Testis (tissue), 3 donors: ENCODE results near the gene NES. TPM values are rescaled to one million over a fixed set of nuclear protein-coding genes. Genes with fewer than 3 reads are reported as not detected.

ENCODE experiments used
- DNase-seq: peaks from one replicate; pipeline ENCODE4 v3.0.0-alpha.2; 2019
- H3K27ac ChIP-seq, 2 donors: fragments of 200-600 bp; sonication (generic); one replicate each; pipeline ENCODE4 v1.5.1; 2019
- H3K27me3 ChIP-seq: fragments of 200-600 bp; sonication (generic); one replicate; pipeline ENCODE4 v1.5.1; 2019
- H3K36me3 ChIP-seq: fragments of 200-600 bp; sonication (generic); one replicate; pipeline ENCODE4 v1.5.1; 2017; ENCODE audit warnings: low read depth; ENCODE audit errors: missing control alignments
- H3K4me1 ChIP-seq: fragments of 200-600 bp; sonication (generic); one replicate; pipeline ENCODE4 v1.5.1; 2019
- H3K4me3 ChIP-seq, 2 donors: fragments of 200-600 bp; sonication (generic); one replicate each; pipeline ENCODE4 v1.5.1; 2017 to 2019
- H3K9me3 ChIP-seq: fragments of 200-600 bp; sonication (generic); one replicate; pipeline ENCODE4 v1.5.1; 2017
- CTCF ChIP-seq, 3 experiments: fragments of 450-650 bp in 2 of 3; fragments of 200-600 bp in 1 of 3; sonication (generic) in 1 of 3; IDR thresholded peaks; one replicate each; pipeline ENCODE4 v1.5.1; 2016 to 2019; ENCODE audit warnings: antibody characterized with exemption in 3 of 3, mild to moderate bottlenecking in 2 of 3, moderate library complexity in 1 of 3
- POLR2A ChIP-seq: fragments of 450-650 bp; IDR thresholded peaks from one replicate; pipeline ENCODE4 v1.6.1; 2017; ENCODE audit warnings: antibody characterized with exemption, mild to moderate bottlenecking, moderate library complexity
- WGBS, 2 donors: methylation state at CpG; one replicate each; pipeline ENCODE4 v1.1.5; 2018; 5-methylcytosine and 5-hydroxymethylcytosine counted together
- intact Hi-C: fragments of 100-400 bp; cut with DNase I; formaldehyde crosslinking; loops from one replicate; pipeline ENCODE4 v1.15.1; 2023; ENCODE audit warnings: low total_unique reads
- polyA plus RNA-seq: library from polyadenylated mRNA; stranded (reverse); fragments of 350-450 nt; fragmentation: Illumina TruSeq; extraction: RNeasy Lipid Tissue Mini Kit (QIAGEN cat#74804); gene quantifications from one replicate; pipeline ENCODE4 v1.2.3, GENCODE V29; 2014; ENCODE audit warnings: low read depth, low replicate concordance; ENCODE audit not compliant: insufficient read depth
- total RNA-seq, 2 donors: library from RNA; depleted of rRNA; stranded (reverse); fragments of >200 nt; gene quantifications; one replicate each; pipeline ENCODE4 v1.2.3, GENCODE V29; 2016

NES gene
- total and polyA plus RNA-seq, 3 donors from 2014 or later = 17.6 to 27.7 (median 20.7) TPM

- H3K27ac ChIP-seq = no peak overlapping the region
- 81 to 83% methylated on average over 9 to 10 of the region's 10 CpGs for WGBS, 2 donors
- intact Hi-C loops = loop anchor here (10.0 kb wide), 1 partner anchor 74 kb away; no protein-coding TSS in a partner anchor
- H3K36me3 ChIP-seq = no peaks in the 10 kb centered on the region
- no peak for TF ChIP-seq POLR2A
- no peak for TF ChIP-seq CTCF (IDR thresholded peaks at IDR 0.05)
- no peaks in the 10 kb centered on the region for H3K27me3 ChIP-seq
- H3K4me1 ChIP-seq = peaks cover 60% of the 10 kb centered on the region
- DNase-seq = no peak
- no peaks in the 10 kb centered on the region for H3K9me3 ChIP-seq
- no peak overlapping the region for H3K4me3 ChIP-seq
These were observed 18.1 kb downstream of the NES start for GRCh38 chr1:156658945-156659574.

- no peaks in the 10 kb centered on the region for H3K36me3 ChIP-seq
- DNase-seq = no peak
- H3K4me3 ChIP-seq = no peak overlapping the region
- H3K27me3 ChIP-seq = no peaks in the 10 kb centered on the region
- no peaks in the 10 kb centered on the region for H3K9me3 ChIP-seq
- H3K4me1 ChIP-seq = peaks cover 57% of the 10 kb centered on the region
- intact Hi-C loops = loop anchor here (10.0 kb wide), 1 partner anchor 74 kb away; no protein-coding TSS in a partner anchor
- 74 to 76% methylated on average over 7 to 14 of the region's 14 CpGs for WGBS, 2 donors
- no peak overlapping the region for H3K27ac ChIP-seq
- TF ChIP-seq CTCF (IDR thresholded peaks at IDR 0.05) (no peak), POLR2A (no peak)
These were observed 18.7 kb downstream of the NES start for GRCh38 chr1:156658496-156658895.

GRCh38 chr1:156657741-156658319, 19.4 kb downstream of the NES start:
- Histone ChIP-seq H3K27me3 (no peaks in the 10 kb centered on the region), H3K36me3 (no peaks in the 10 kb centered on the region), H3K4me3 (no peak overlapping the region), H3K9me3 (no peaks in the 10 kb centered on the region), H3K4me1 (peaks cover 51% of the 10 kb centered on the region), H3K27ac (no peak overlapping the region)
- DNase-seq = no peak
- intact Hi-C loops = loop anchor here (10.0 kb wide), 1 partner anchor 73 kb away; no protein-coding TSS in a partner anchor
- 16 to 18% methylated on average over 15 of the region's 15 CpGs for WGBS, 2 donors
- no peak for TF ChIP-seq POLR2A
- TF ChIP-seq CTCF (IDR thresholded peaks at IDR 0.05) = no peak

GRCh38 chr1:156656806-156657740, 20.1 kb downstream of the NES start:
- 3 to 6% methylated on average over 54 of the region's 54 CpGs for WGBS, 2 donors
- H3K27me3 ChIP-seq = no peaks in the 10 kb centered on the region
- peaks cover 44% of the 10 kb centered on the region for H3K4me1 ChIP-seq
- no peaks in the 10 kb centered on the region for H3K9me3 ChIP-seq
- no peak overlapping the region for H3K27ac ChIP-seq
- peak; percentile 85 for DNase-seq
- peak overlapping the region in 1 of 2 donors; percentile 47 for H3K4me3 ChIP-seq
- intact Hi-C loops = loop anchor here (10.0 kb wide), 1 partner anchor 72 kb away; no protein-coding TSS in a partner anchor
- H3K36me3 ChIP-seq = no peaks in the 10 kb centered on the region
- TF ChIP-seq CTCF (IDR thresholded peaks at IDR 0.05) = peak; percentile 84 to 93 (median 91)
- no peak for TF ChIP-seq POLR2A
